GM20000 (cell line): ENCODE measurements around the gene PSPN.
A peak's percentile ranks its signal among the peaks of the same experiment; 100 is the strongest.

Experiments used
- DNase-seq: peaks from one replicate; pipeline ENCODE4 v3.0.0; 2012; ENCODE audit warnings: low spot score
- TF ChIP-seq, protein P1 (sequence below): IDR thresholded peaks from 2 replicates; pipeline ENCODE4 v1.5.1; 2012; ENCODE audit warnings: mild to moderate bottlenecking, control low read depth; ENCODE audit errors: extremely low read depth, missing control alignments

The PSPN gene

GRCh38 chr19:6375411-6376010 lies at the start of gene PSPN:
TSS of gene PSPN (minus strand) at chr19:6375933. CDS start at chr19:6375849, 84 bp downstream.
- TF ChIP-seq, protein P1, sequence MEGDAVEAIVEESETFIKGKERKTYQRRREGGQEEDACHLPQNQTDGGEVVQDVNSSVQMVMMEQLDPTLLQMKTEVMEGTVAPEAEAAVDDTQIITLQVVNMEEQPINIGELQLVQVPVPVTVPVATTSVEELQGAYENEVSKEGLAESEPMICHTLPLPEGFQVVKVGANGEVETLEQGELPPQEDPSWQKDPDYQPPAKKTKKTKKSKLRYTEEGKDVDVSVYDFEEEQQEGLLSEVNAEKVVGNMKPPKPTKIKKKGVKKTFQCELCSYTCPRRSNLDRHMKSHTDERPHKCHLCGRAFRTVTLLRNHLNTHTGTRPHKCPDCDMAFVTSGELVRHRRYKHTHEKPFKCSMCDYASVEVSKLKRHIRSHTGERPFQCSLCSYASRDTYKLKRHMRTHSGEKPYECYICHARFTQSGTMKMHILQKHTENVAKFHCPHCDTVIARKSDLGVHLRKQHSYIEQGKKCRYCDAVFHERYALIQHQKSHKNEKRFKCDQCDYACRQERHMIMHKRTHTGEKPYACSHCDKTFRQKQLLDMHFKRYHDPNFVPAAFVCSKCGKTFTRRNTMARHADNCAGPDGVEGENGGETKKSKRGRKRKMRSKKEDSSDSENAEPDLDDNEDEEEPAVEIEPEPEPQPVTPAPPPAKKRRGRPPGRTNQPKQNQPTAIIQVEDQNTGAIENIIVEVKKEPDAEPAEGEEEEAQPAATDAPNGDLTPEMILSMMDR: no peak

GRCh38 chr19:6424939-6425731 lies 49.4 kb upstream of the PSPN start:
- TF ChIP-seq, protein P1: no peak
- DNase-seq: peak; percentile 97

More at GRCh38 chr19:6375411-6376010, at the start of gene PSPN:
- DNase-seq: no peak

GRCh38 chr19:6424195-6424938 lies 48.6 kb upstream of the PSPN start, which contains the start of gene KHSRP:
TSS of gene KHSRP (minus strand) at chr19:6424811. CDS start at chr19:6424701, 110 bp downstream.
- peak; percentile 100 for DNase-seq

GRCh38 chr19:6423499-6424194 lies 47.9 kb upstream of the PSPN start:
- peak; percentile 75 for DNase-seq
- TF ChIP-seq, protein P1: no peak

More at GRCh38 chr19:6424195-6424938, 48.6 kb upstream of the PSPN start, which contains the start of gene KHSRP:
- TF ChIP-seq, protein P1: no peak

DNA sequence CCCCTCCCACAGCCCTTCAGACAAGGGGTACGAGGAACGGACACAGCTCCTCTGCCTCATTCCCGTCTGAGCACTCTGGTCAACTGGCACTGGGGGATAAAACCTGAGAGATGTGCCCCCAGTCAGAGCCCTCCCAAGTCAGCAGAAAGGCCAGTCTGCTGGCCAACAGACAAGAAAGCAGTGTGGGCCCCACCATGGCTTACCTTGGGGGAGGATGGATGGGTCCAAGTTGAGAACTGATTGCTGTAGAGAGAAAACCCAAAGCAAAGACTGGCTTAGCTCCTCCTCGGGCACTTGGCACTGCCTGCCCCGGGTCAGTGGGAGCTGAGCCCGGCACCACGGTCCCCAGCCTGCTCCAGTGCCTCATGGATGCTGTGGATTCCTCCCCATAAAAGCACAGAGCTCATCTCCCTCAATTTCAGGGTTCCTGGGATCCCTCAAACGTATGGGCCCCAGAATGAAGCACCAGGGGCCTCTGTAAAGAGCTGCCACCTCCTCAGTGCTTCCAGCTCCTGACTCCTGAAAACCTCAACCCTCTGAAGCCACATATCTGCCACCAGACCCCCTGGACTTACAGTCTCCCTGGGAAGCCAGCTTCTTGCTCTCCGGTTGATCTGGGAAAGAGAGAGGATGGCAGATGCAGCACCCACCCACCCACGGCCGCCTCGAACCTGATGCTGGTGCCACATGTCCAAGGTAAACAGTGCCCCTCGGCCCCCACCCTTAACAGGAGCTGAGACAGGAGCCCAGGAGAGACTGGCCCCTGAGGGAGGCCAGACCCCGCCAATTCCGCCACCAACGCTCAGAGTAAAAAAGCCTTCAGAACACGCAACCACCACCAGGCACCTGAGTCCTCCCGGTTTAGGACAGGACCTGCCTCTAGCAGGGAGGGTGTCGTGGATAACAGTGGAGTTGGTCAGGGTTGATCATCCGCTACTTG lies 45.6 kb upstream of the PSPN start:
- peak; percentile 7 for DNase-seq

GRCh38 chr19:6418562-6418932 lies 42.8 kb upstream of the PSPN start:
- TF ChIP-seq, protein P1: no peak
- peak; percentile 5 for DNase-seq

More for the DNA sequence above, 45.6 kb upstream of the PSPN start:
- TF ChIP-seq, protein P1: no peak
